SK-N-SH treated with all-trans-retinoic acid at 6 μM for 48 hours (cell line): ENCODE results near the gene ACAP2.

Source experiments
- ARNTL ChIP-seq: fragments of 450-650 bp; formaldehyde crosslinking; IDR thresholded peaks from 2 replicates; pipeline ENCODE4 v1.5.0; 2020; ENCODE audit warnings: low read depth, mild to moderate bottlenecking, moderate library complexity, borderline replicate concordance
- BACH2 ChIP-seq: fragments of 250-450 bp; sonication (Bioruptor Pico); IDR thresholded peaks from 2 replicates; pipeline ENCODE4 v1.9.0; 2021; ENCODE audit warnings: mild to moderate bottlenecking, borderline replicate concordance
- ESRRG ChIP-seq: fragments of 250-450 bp; sonication (Bioruptor Pico); IDR thresholded peaks from 2 replicates; pipeline ENCODE4 v1.6.1; 2021; ENCODE audit warnings: mild to moderate bottlenecking
- ISL1 ChIP-seq: fragments of 250-450 bp; sonication (Bioruptor Pico); IDR thresholded peaks from 2 replicates; pipeline ENCODE4 v2.1.2; 2022; ENCODE audit warnings: mild to moderate bottlenecking, moderate library complexity
- PPARA ChIP-seq: fragments of 250-450 bp; sonication (Bioruptor Pico); IDR thresholded peaks from 2 replicates; pipeline ENCODE4 v1.5.0; 2020; ENCODE audit warnings: mild to moderate bottlenecking, borderline replicate concordance
- RARB ChIP-seq: fragments of 250-450 bp; sonication (Bioruptor Pico); IDR thresholded peaks from 2 replicates; pipeline ENCODE4 v1.8.0; 2021; ENCODE audit warnings: mild to moderate bottlenecking, moderate library complexity
- SNAI2 ChIP-seq: fragments of 250-450 bp; sonication (Bioruptor Pico); IDR thresholded peaks from 2 replicates; pipeline ENCODE4 v1.5.0; 2020; ENCODE audit warnings: mild to moderate bottlenecking, moderate library complexity
- TCF4 ChIP-seq: fragments of 250-450 bp; sonication (Bioruptor Pico); IDR thresholded peaks from 2 replicates; pipeline ENCODE4 v1.8.0; 2021; ENCODE audit warnings: mild to moderate bottlenecking, moderate library complexity, borderline replicate concordance
- ZNF70 ChIP-seq: fragments of 450-650 bp; formaldehyde crosslinking; IDR thresholded peaks from 2 replicates; pipeline ENCODE4 v1.5.0; 2020; ENCODE audit warnings: mild to moderate bottlenecking, moderate library complexity
- ZNF8 ChIP-seq: fragments of 450-650 bp; formaldehyde crosslinking; IDR thresholded peaks from 2 replicates; pipeline ENCODE4 v1.5.0; 2020; ENCODE audit warnings: mild to moderate bottlenecking, moderate library complexity
- TF ChIP-seq, protein P1 (sequence below): fragments of 250-450 bp; sonication (Bioruptor Pico); IDR thresholded peaks from 2 replicates; pipeline ENCODE4 v1.8.0; 2020; ENCODE audit warnings: mild to moderate bottlenecking, moderate library complexity, borderline replicate concordance

DNA sequence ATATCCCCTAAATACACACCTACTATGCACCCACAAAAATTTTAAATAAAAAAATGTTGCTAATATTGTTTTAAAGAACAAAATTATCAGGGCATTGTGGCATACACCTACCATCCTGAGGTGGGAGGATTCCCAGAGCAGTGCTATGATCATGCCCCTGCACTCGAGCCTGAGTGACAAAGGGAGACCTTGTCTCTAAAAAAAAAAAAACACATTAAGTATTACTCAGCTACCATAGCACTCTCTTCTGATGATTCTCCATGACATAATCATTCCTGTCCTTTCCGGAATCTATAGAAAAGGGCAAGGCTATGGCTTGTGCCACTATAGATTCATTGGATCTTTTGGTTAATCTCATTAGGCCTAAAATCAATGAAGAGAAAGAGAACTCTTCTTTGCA lies 77.4 kb downstream of the ACAP2 start:
- TF ChIP-seq RARB (CRISPR knock-in tag) (no peak), ISL1 (CRISPR knock-in tag) (no peak), BACH2 (CRISPR knock-in tag) (no peak), ZNF70 (no peak), ARNTL (CRISPR knock-in tag) (no peak), PPARA (no peak), ZNF8 (CRISPR knock-in tag) (no peak), TCF4 (CRISPR knock-in tag) (no peak), ESRRG (CRISPR knock-in tag) (no peak), SNAI2 (no peak)
- TF ChIP-seq, protein P1, sequence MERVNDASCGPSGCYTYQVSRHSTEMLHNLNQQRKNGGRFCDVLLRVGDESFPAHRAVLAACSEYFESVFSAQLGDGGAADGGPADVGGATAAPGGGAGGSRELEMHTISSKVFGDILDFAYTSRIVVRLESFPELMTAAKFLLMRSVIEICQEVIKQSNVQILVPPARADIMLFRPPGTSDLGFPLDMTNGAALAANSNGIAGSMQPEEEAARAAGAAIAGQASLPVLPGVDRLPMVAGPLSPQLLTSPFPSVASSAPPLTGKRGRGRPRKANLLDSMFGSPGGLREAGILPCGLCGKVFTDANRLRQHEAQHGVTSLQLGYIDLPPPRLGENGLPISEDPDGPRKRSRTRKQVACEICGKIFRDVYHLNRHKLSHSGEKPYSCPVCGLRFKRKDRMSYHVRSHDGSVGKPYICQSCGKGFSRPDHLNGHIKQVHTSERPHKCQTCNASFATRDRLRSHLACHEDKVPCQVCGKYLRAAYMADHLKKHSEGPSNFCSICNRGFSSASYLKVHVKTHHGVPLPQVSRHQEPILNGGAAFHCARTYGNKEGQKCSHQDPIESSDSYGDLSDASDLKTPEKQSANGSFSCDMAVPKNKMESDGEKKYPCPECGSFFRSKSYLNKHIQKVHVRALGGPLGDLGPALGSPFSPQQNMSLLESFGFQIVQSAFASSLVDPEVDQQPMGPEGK (CRISPR knock-in tag) = no peak
